ENCODE data around the gene OSBPL3. TPM values are rescaled to one million over a fixed set of nuclear protein-coding genes. Genes with fewer than 3 reads are reported as not detected.

OSBPL3 gene
- polyA plus RNA-seq, 1 experiment = 26.5 TPM

DNA sequence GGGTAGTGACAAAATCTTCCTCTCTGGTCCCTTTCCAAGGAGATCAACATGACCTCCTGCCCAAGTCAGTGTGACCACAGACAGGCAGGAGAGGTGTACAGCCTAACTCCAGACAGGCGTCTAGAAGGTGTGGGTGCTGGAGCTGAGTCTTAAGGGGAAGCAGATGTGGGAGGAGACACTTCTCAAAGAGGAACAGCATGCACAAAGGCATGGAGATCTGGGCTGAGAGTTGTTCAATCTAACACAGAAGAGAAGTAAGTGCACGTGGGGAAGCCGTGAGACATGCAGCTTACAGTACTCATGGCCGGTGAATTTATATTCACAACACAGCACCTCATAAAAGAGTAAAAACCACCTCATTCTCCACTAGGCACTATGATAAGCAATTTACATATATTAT lies 198.9 kb downstream of the OSBPL3 start:
- Histone ChIP-seq H3K4me3 (ENCODE audit: low read depth, low read length) (no peak overlapping the region), H3K27me3 (ENCODE audit: control insufficient read depth, insufficient read depth, low read length) (no peaks in the 10 kb centered on the region), H3K36me3 (ENCODE audit: control insufficient read depth, insufficient read depth, low read length) (peaks cover 2% of the 10 kb centered on the region; the same call in 1 of the 2 replicates)
- TF ChIP-seq, protein P1, sequence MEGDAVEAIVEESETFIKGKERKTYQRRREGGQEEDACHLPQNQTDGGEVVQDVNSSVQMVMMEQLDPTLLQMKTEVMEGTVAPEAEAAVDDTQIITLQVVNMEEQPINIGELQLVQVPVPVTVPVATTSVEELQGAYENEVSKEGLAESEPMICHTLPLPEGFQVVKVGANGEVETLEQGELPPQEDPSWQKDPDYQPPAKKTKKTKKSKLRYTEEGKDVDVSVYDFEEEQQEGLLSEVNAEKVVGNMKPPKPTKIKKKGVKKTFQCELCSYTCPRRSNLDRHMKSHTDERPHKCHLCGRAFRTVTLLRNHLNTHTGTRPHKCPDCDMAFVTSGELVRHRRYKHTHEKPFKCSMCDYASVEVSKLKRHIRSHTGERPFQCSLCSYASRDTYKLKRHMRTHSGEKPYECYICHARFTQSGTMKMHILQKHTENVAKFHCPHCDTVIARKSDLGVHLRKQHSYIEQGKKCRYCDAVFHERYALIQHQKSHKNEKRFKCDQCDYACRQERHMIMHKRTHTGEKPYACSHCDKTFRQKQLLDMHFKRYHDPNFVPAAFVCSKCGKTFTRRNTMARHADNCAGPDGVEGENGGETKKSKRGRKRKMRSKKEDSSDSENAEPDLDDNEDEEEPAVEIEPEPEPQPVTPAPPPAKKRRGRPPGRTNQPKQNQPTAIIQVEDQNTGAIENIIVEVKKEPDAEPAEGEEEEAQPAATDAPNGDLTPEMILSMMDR (IDR thresholded peaks at IDR 0.05; ENCODE audit: insufficient read depth, low read depth, low read length) = no peak
- POLR2A ChIA-PET = no interaction called here
- no peak for DNase-seq (ENCODE audit: low read depth)
- CTCF ChIA-PET = interaction anchor here (0.6 to 1.3 kb wide), 3 partner anchors 23 to 91 kb away, joined by 3 to 4 read pairs (median 3); no protein-coding TSS in a partner anchor

DNA sequence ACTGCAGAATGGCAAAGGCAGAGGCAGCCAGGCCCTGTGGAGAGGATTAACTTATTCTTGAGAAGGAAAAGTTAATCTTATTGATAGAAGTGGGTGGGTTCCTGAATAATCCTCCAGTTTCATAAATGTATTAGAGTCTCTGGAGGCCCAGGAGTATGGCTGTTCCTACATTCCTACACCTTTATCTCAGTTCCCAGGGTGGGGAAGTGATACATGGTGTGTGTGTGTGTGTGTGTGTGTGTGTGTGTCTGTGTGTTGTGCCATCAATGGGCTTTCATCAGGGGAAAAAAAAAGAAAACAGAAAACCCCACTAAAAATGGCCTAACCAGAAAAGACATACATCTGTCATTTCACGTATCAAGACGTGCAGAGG lies 200.7 kb downstream of the OSBPL3 start:
- TF ChIP-seq, protein P1 (IDR thresholded peaks at IDR 0.05; ENCODE audit: insufficient read depth, low read depth, low read length) = no peak
- Histone ChIP-seq H3K36me3 (ENCODE audit: control insufficient read depth, insufficient read depth, low read length) (peaks cover 2% of the 10 kb centered on the region; the same call in 1 of the 2 replicates), H3K27me3 (ENCODE audit: control insufficient read depth, insufficient read depth, low read length) (no peaks in the 10 kb centered on the region), H3K4me3 (ENCODE audit: low read depth, low read length) (no peak overlapping the region)
- no peak for DNase-seq (ENCODE audit: low read depth)
- ChIA-PET CTCF (interaction anchor here (0.7 to 1.2 kb wide), 2 partner anchors 314 to 320 kb away, joined by 3 to 5 read pairs; no protein-coding TSS in a partner anchor), POLR2A (no interaction called here)

DNA sequence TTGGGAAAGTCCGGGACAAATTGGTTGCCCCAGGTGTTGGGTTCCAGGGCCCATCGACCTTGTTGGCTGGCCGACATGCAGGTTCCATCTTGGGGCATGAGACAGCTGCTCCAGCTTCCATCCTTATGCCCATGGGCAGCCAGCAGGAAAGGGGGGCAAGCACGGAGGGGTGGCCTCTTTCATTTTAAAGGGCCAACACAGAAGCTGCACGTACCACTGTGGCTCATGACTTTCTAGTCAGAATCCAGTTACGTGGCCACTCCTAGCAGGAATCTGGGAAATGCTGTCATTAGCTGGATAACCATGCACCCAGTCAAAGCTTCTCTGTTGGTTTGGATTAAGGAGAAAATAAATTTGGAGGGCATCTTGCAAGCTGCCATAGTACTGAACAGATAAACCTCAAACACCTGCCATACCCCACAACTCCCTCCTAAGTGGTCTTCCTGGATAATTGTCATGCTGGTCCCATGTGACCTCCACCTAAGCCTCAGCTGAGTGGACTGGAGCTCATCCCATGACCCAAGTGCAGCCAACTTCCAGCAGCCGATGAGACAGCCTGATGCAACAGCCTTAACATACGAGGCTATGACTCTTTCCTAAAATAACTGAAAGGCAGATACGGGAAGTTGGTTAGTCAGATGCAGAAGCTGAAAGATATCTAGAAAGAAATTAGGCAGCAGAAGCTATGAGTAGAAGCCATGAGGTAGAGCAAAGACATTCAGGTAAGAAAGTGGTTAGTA lies 201.3 kb downstream of the OSBPL3 start:
- POLR2A ChIA-PET = no interaction called here
- TF ChIP-seq, protein P1 (IDR thresholded peaks at IDR 0.05; ENCODE audit: insufficient read depth, low read depth, low read length) = no peak
- no peak overlapping the region for H3K4me3 ChIP-seq (ENCODE audit: low read depth, low read length)
- peak; percentile 42 for DNase-seq (ENCODE audit: low read depth)
- peaks cover under 1% of the 10 kb centered on the region; the same call in 1 of the 2 replicates for H3K36me3 ChIP-seq (ENCODE audit: control insufficient read depth, insufficient read depth, low read length)
- CTCF ChIA-PET = interaction anchor here (0.7 to 1.3 kb wide), 3 partner anchors 10 to 320 kb away, joined by 3 to 6 read pairs (median 5); no protein-coding TSS in a partner anchor
- no peaks in the 10 kb centered on the region for H3K27me3 ChIP-seq (ENCODE audit: control insufficient read depth, insufficient read depth, low read length)

DNA sequence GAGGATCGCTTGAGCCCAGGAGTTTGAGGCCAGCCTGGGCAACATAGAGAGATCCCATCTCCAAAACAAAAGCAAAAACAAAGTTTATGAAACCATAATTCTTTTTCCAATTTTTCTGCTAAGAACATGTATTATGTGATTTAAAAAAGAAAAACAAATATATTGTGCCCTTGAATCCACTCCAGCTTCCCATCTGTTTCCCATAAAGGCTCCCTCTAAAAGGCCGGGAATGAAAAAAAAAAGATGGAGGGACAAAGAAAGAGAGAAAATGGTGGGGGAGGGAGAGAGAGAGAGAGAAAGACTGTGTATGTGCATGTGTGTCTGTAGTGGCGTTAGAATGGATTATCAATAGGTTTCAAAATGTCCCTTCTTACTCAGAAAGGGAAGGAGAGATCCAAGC lies 202.2 kb downstream of the OSBPL3 start:
- no peaks in the 10 kb centered on the region for H3K36me3 ChIP-seq (ENCODE audit: control insufficient read depth, insufficient read depth, low read length)
- POLR2A ChIA-PET = interaction anchor here (0.6 kb wide), 1 partner anchor 274 kb away, joined by 4 read pairs; no protein-coding TSS in a partner anchor
- TF ChIP-seq, protein P1 (IDR thresholded peaks at IDR 0.05; ENCODE audit: insufficient read depth, low read depth, low read length) = no peak
- H3K27me3 ChIP-seq (ENCODE audit: control insufficient read depth, insufficient read depth, low read length) = no peaks in the 10 kb centered on the region
- CTCF ChIA-PET = interaction anchor here (0.6 to 1.3 kb wide), 2 partner anchors 11 to 321 kb away, joined by 3 to 6 read pairs; no protein-coding TSS in a partner anchor
- H3K4me3 ChIP-seq (ENCODE audit: low read depth, low read length) = no peak overlapping the region
- DNase-seq (ENCODE audit: low read depth) = no peak

DNA sequence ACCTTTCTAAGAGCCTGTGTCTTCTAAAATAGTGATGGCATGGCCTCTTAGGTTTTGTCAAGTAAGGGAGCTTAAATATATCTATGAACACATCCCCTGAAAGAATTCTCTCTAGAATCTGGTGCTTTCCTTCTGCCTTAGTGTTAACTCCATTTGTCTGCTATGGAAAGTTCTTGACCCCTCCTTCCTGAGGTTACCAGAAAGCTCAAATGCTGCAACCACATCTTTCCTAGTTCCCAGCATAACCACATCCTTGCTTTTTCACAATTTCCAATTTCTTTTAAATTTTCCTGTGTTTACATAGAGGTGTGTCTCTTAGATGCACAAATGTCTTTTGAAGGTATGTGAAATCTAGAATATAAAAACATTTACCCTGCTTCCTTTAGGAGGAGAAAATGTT lies 206.3 kb downstream of the OSBPL3 start:
- CTCF ChIA-PET = interaction anchor here (2.1 kb wide), 1 partner anchor 50 kb away, joined by 6 read pairs; no protein-coding TSS in a partner anchor

More for the DNA sequence above, 206.3 kb downstream of the OSBPL3 start:
- DNase-seq (ENCODE audit: low read depth) = no peak
- H3K27me3 ChIP-seq (ENCODE audit: control insufficient read depth, insufficient read depth, low read length) = no peaks in the 10 kb centered on the region
- no peak overlapping the region for H3K4me3 ChIP-seq (ENCODE audit: low read depth, low read length)
- no peaks in the 10 kb centered on the region for H3K36me3 ChIP-seq (ENCODE audit: control insufficient read depth, insufficient read depth, low read length)
- TF ChIP-seq, protein P1 (IDR thresholded peaks at IDR 0.05; ENCODE audit: insufficient read depth, low read depth, low read length) = no peak
- POLR2A ChIA-PET = no interaction called here
